ENCODE data around the gene RAPGEF5. TPM values are rescaled to one million over a fixed set of nuclear protein-coding genes. Genes with fewer than 3 reads are reported as not detected.

Gene RAPGEF5
- total RNA-seq, 1 experiment from 2014 or later: 13.3 TPM

GRCh38 chr7:22300839-22301238 is 56.1 kb downstream of the RAPGEF5 start:
- Histone ChIP-seq H2AFZ (ENCODE audit: low read length) (no peak overlapping the region), H3K9ac (ENCODE audit: extremely low read depth, insufficient read length, low read length) (no peak overlapping the region), H3K14ac (ENCODE audit: insufficient read depth, low read length) (no peak overlapping the region), H2BK20ac (ENCODE audit: low read depth, low read length, poor library complexity, severe bottlenecking) (no peak overlapping the region), H3K4me2 (ENCODE audit: insufficient read depth, insufficient read length, low read length) (no peak overlapping the region), H3K79me1 (ENCODE audit: insufficient read depth, low read depth, low read length, poor library complexity, severe bottlenecking) (no peaks in the 10 kb centered on the region), H3K27ac (ENCODE audit: insufficient read length, low read depth, low read length) (no peak overlapping the region), H2BK5ac (ENCODE audit: insufficient read length, low read length) (no peak overlapping the region), H4K8ac (replicated peaks; ENCODE audit: insufficient read length, low read depth, low read length) (no peak overlapping the region), H3K4me1 (ENCODE audit: insufficient read depth, low read length) (no peaks in the 10 kb centered on the region), H3K23me2 (ENCODE audit: insufficient read length, low read depth, low read length, poor library complexity, severe bottlenecking) (no peaks in the 10 kb centered on the region), H3K18ac (ENCODE audit: insufficient read length, low read depth, low read length) (no peak overlapping the region), H3K27me3 (ENCODE audit: insufficient read depth, low read length) (no peaks in the 10 kb centered on the region), H2BK120ac (ENCODE audit: low read depth, low read length, poor library complexity, severe bottlenecking) (no peak overlapping the region), H3K9me3 (ENCODE audit: control insufficient read depth, low read depth, low read length) (no peaks in the 10 kb centered on the region), H3K56ac (ENCODE audit: insufficient read length, low read depth, low read length) (no peak overlapping the region), H2BK15ac (ENCODE audit: low read depth, low read length) (no peak overlapping the region), H2BK12ac (ENCODE audit: insufficient read length, low read depth, low read length) (no peak overlapping the region), H3K23ac (ENCODE audit: insufficient read length, low read depth, low read length) (no peak overlapping the region), H4K5ac (ENCODE audit: insufficient read length, low read depth, low read length) (no peak overlapping the region), H4K91ac (ENCODE audit: insufficient read length, low read depth, low read length) (no peak overlapping the region), H3K79me2 (ENCODE audit: insufficient read depth, low read length) (no peaks in the 10 kb centered on the region), H4K20me1 (ENCODE audit: control insufficient read depth, insufficient read depth, insufficient read length) (no peaks in the 10 kb centered on the region), H3T11ph (ENCODE audit: low read length) (no peak overlapping the region), H2AK5ac (ENCODE audit: insufficient read length, low read length) (no peak overlapping the region), H3K4ac (ENCODE audit: low read depth, low read length) (no peak overlapping the region)
- Mint-ChIP-seq H3K27me3 (ENCODE audit: low read depth) (no peaks in the 10 kb centered on the region), H3K4me3 (no peak overlapping the region), H3K36me3 (ENCODE audit: insufficient read depth in 1 of 3, low read depth in 3 of 3) (peaks cover 13 to 24% (median 22%) of the 10 kb centered on the region in 3 experiments; a peak in 6 of 7 replicates), H3K27ac (no peak overlapping the region), H3K9me3 (no peaks in the 10 kb centered on the region), H3K4me1 (peaks cover 0 to 4% of the 10 kb centered on the region in 2 experiments; a peak in 1 of 4 replicates)
- DNase-seq: no peak
- WGBS (ENCODE audit: extremely low coverage, insufficient read length, low lambda C conversion rate): no CpG with 5 or more reads among the region's 4 CpGs
- TF ChIP-seq CTCF (conservative IDR thresholded peaks at IDR 0.05): no peak

All from H9 (cell line).